ENCODE results near the gene ZNF304. TPM values are rescaled to one million over a fixed set of nuclear protein-coding genes. Genes with fewer than 3 reads are reported as not detected.
A peak's percentile ranks its signal among the peaks of the same experiment; 100 is the strongest.

The ZNF304 gene
- total RNA-seq, 2 experiments from 2014 or later: 10.3 to 10.5 TPM

- no peak overlapping the region for H3K27ac Mint-ChIP-seq
- no peak overlapping the region for H3K4me3 Mint-ChIP-seq
- no peak for DNase-seq
- peaks cover 72% of the 10 kb centered on the region for H3K36me3 Mint-ChIP-seq
- peaks cover 54% of the 10 kb centered on the region for H3K9me3 Mint-ChIP-seq
- no peaks in the 10 kb centered on the region for H3K4me1 Mint-ChIP-seq
- H3K27me3 Mint-ChIP-seq: no peaks in the 10 kb centered on the region
Observed at GRCh38 chr19:57377498-57378146, 26.6 kb downstream of the ZNF304 start.

GRCh38 chr19:57380923-57381322, 29.9 kb downstream of the ZNF304 start:
- peaks cover 41% of the 10 kb centered on the region for H3K9me3 Mint-ChIP-seq
- H3K36me3 Mint-ChIP-seq: peaks cover 39% of the 10 kb centered on the region
- H3K27ac Mint-ChIP-seq: no peak overlapping the region
- DNase-seq: no peak
- H3K4me1 Mint-ChIP-seq: no peaks in the 10 kb centered on the region
- no peak overlapping the region for H3K4me3 Mint-ChIP-seq
- no peaks in the 10 kb centered on the region for H3K27me3 Mint-ChIP-seq

GRCh38 chr19:57382806-57383488, 31.9 kb downstream of the ZNF304 start:
- no peaks in the 10 kb centered on the region for H3K27me3 Mint-ChIP-seq
- H3K9me3 Mint-ChIP-seq: peaks cover 30% of the 10 kb centered on the region
- no peak overlapping the region for H3K27ac Mint-ChIP-seq
- H3K4me1 Mint-ChIP-seq: no peaks in the 10 kb centered on the region
- H3K36me3 Mint-ChIP-seq: peaks cover 20% of the 10 kb centered on the region
- H3K4me3 Mint-ChIP-seq: no peak overlapping the region
- no peak for DNase-seq

GRCh38 chr19:57389194-57389729, 38.2 kb downstream of the ZNF304 start:
- H3K9me3 Mint-ChIP-seq: peaks cover 22% of the 10 kb centered on the region
- H3K4me3 Mint-ChIP-seq: peak overlapping the region; percentile 96
- H3K27me3 Mint-ChIP-seq: no peaks in the 10 kb centered on the region
- H3K27ac Mint-ChIP-seq: peak overlapping the region; percentile 92
- H3K4me1 Mint-ChIP-seq: peaks cover 26% of the 10 kb centered on the region
- no peak for DNase-seq
- peaks cover 47% of the 10 kb centered on the region for H3K36me3 Mint-ChIP-seq

GRCh38 chr19:57389730-57390598, 38.9 kb downstream of the ZNF304 start, which contains the start of gene ZNF548:
TSS of gene ZNF548 (plus strand) at chr19:57389854. CDS start at chr19:57390100, 246 bp downstream.
- H3K27ac Mint-ChIP-seq: peak within 1 kb of the TSS; percentile 92
- no peaks in the 10 kb centered on the region for H3K27me3 Mint-ChIP-seq
- H3K4me1 Mint-ChIP-seq: peaks cover 27% of the 10 kb centered on the region
- peak; percentile 97 for DNase-seq
- peak within 1 kb of the TSS; percentile 96 for H3K4me3 Mint-ChIP-seq
- H3K9me3 Mint-ChIP-seq: peaks cover 27% of the 10 kb centered on the region
- peaks cover 54% of the 10 kb centered on the region for H3K36me3 Mint-ChIP-seq

- H3K36me3 Mint-ChIP-seq: peaks cover 97% of the 10 kb centered on the region
- no peak overlapping the region for H3K27ac Mint-ChIP-seq
- peaks cover 11% of the 10 kb centered on the region for H3K4me1 Mint-ChIP-seq
- no peak for DNase-seq
- H3K9me3 Mint-ChIP-seq: peaks cover 52% of the 10 kb centered on the region
- H3K27me3 Mint-ChIP-seq: no peaks in the 10 kb centered on the region
- no peak overlapping the region for H3K4me3 Mint-ChIP-seq
Observed at GRCh38 chr19:57395710-57396109, 44.6 kb downstream of the ZNF304 start.

- peaks cover 55% of the 10 kb centered on the region for H3K9me3 Mint-ChIP-seq
- H3K4me1 Mint-ChIP-seq: peaks cover 2% of the 10 kb centered on the region
- peaks cover 80% of the 10 kb centered on the region for H3K36me3 Mint-ChIP-seq
- DNase-seq: no peak
- no peak overlapping the region for H3K4me3 Mint-ChIP-seq
- H3K27ac Mint-ChIP-seq: no peak overlapping the region
- H3K27me3 Mint-ChIP-seq: no peaks in the 10 kb centered on the region
Observed at GRCh38 chr19:57398868-57399267, 47.8 kb downstream of the ZNF304 start.

- DNase-seq: no peak
- Mint-ChIP-seq H3K36me3 (peaks cover 29% of the 10 kb centered on the region), H3K4me1 (peaks cover 4% of the 10 kb centered on the region), H3K27me3 (no peaks in the 10 kb centered on the region), H3K9me3 (peaks cover 16% of the 10 kb centered on the region), H3K27ac (no peak overlapping the region), H3K4me3 (no peak overlapping the region)
Observed at GRCh38 chr19:57403737-57404563, 52.9 kb downstream of the ZNF304 start.

GRCh38 chr19:57406516-57407123, 55.5 kb downstream of the ZNF304 start:
- no peak overlapping the region for H3K4me3 Mint-ChIP-seq
- peaks cover 6% of the 10 kb centered on the region for H3K9me3 Mint-ChIP-seq
- peaks cover 6% of the 10 kb centered on the region for H3K4me1 Mint-ChIP-seq
- peaks cover 10% of the 10 kb centered on the region for H3K36me3 Mint-ChIP-seq
- H3K27ac Mint-ChIP-seq: no peak overlapping the region
- no peaks in the 10 kb centered on the region for H3K27me3 Mint-ChIP-seq
- DNase-seq: peak; percentile 77

Other genes starting within 250 kb of the ZNF304 start
- gene USP29, start 231.3 kb upstream of the ZNF304 start, total RNA-seq: not detected
- gene ZIM3, start 206.1 kb upstream of the ZNF304 start, total RNA-seq: not detected
- not detected for gene DUXA, start 183.8 kb upstream of the ZNF304 start, total RNA-seq
- gene ZNF264, start 159.8 kb upstream of the ZNF304 start, total RNA-seq: 10 to 100 TPM; 20.0 to 21.7 TPM
- gene AURKC, start 120.2 kb upstream of the ZNF304 start, total RNA-seq: 1 to 10 TPM; 1.2 to 1.3 TPM
- 1 to 10 TPM; 9.7 TPM for gene ZNF805, start 110.6 kb upstream of the ZNF304 start, total RNA-seq
- 10 to 100 TPM; 40.5 to 44.3 TPM for gene ZNF460, start 70.8 kb upstream of the ZNF304 start, total RNA-seq
- 1 to 10 TPM; 8.2 to 8.4 TPM for gene ZNF543, start 30.8 kb upstream of the ZNF304 start, total RNA-seq
- gene TRAPPC2B, start 12.3 kb downstream of the ZNF304 start, total RNA-seq: 1 to 10 TPM; 6.3 to 8.2 TPM
- 1 to 10 TPM; 1.6 to 1.8 TPM for gene ZNF547, start 12.3 kb downstream of the ZNF304 start, total RNA-seq
- 10 to 100 TPM; 17.4 to 18.5 TPM for gene ZNF548, start 38.6 kb downstream of the ZNF304 start, total RNA-seq
- gene ZNF17, start 59.9 kb downstream of the ZNF304 start, total RNA-seq: 10 to 100 TPM; 10.5 to 12.3 TPM
- 10 to 100 TPM; 23.6 to 24.8 TPM for gene ZNF749, start 84.1 kb downstream of the ZNF304 start, total RNA-seq
- gene VN1R1, start 105.9 kb downstream of the ZNF304 start, total RNA-seq: under 1 TPM; 0.30 to 0.31 TPM
- gene ZNF772, start 126.3 kb downstream of the ZNF304 start, total RNA-seq: 1 to 10 TPM; 9.3 to 9.7 TPM
- gene ZNF419, start 136.5 kb downstream of the ZNF304 start, total RNA-seq: 1 to 10 TPM; 7.5 to 7.8 TPM
- gene ZNF773, start 148.7 kb downstream of the ZNF304 start, total RNA-seq: 1 to 10 TPM; 8.5 to 9.1 TPM
- gene ZNF549, start 176.1 kb downstream of the ZNF304 start, total RNA-seq: 1 to 10 TPM; 5.6 to 6.1 TPM
- gene ZNF550, start 208.6 kb downstream of the ZNF304 start, total RNA-seq: 10 to 100 TPM; 10.9 to 11.4 TPM
- gene ZNF416, start 227.6 kb downstream of the ZNF304 start, total RNA-seq: 1 to 10 TPM; 5.9 to 7.0 TPM
- 10 to 100 TPM; 13.1 to 14.4 TPM for gene ZIK1, start 232.9 kb downstream of the ZNF304 start, total RNA-seq
- 10 to 100 TPM; 11.0 to 12.2 TPM for gene ZNF530, start 248.6 kb downstream of the ZNF304 start, total RNA-seq